HEK293 (cell line): ENCODE results near the gene VAT1L.

Source experiments
- CTCF ChIA-PET: fragments of 350-600 bp; formaldehyde crosslinking; extraction: SDS; loops from one replicate; lab custom pipeline; 2021; ENCODE audit warnings: antibody characterized with exemption; lab: Yijun Ruan, JAX
- POLR2A ChIA-PET: fragments of 300-600 bp; formaldehyde crosslinking; extraction: SDS; loops from one replicate; lab custom pipeline; 2020; ENCODE audit warnings: antibody characterized with exemption, inconsistent platforms; lab: Yijun Ruan, JAX
- H3K27ac ChIP-seq: fragments of 200-500 bp; sonication (Bioruptor generic); 2 replicates; pipeline ENCODE4 v1.5.1; 2014; ENCODE audit warnings: low read depth, low read length, control low read depth, inconsistent platforms; ENCODE audit errors: extremely low read depth
- H3K36me3 ChIP-seq, 2 experiments: fragments of 200-500 bp in 1 of 2; sonication (Bioruptor generic) in 1 of 2; 1 replicate in 1 of 2; 2 replicates in 1 of 2; pipeline ENCODE4 v1.5.1; 2014 to 2017; ENCODE audit warnings: inconsistent platforms in 2 of 2, low read length in 2 of 2; ENCODE audit not compliant: control insufficient read depth in 2 of 2, insufficient read depth in 1 of 2
- H3K4me1 ChIP-seq: fragments of 200-500 bp; sonication (Bioruptor generic); 2 replicates; pipeline ENCODE4 v1.5.1; 2014; ENCODE audit warnings: mild to moderate bottlenecking, low read length, inconsistent platforms; ENCODE audit not compliant: control insufficient read depth, insufficient read depth
- H3K4me3 ChIP-seq: 2 replicates; pipeline ENCODE4 v1.5.1; 2011; ENCODE audit warnings: low read depth, mild to moderate bottlenecking, control low read depth, low read length, moderate library complexity
- H3K9me3 ChIP-seq: fragments of 200-500 bp; sonication (Bioruptor generic); 2 replicates; pipeline ENCODE4 v1.5.1; 2014; ENCODE audit warnings: low read depth, low read length, inconsistent platforms; ENCODE audit not compliant: control insufficient read depth, insufficient read depth
- CTCF ChIP-seq: fragments of 450-650 bp; formaldehyde crosslinking; IDR thresholded peaks from 2 replicates; pipeline ENCODE4 v1.5.1; 2016; ENCODE audit warnings: missing biosample characterization, missing genetic modification characterization
- FEZF1 ChIP-seq: fragments of 450-650 bp; formaldehyde crosslinking; IDR thresholded peaks from 2 replicates; pipeline ENCODE4 v1.5.1; 2016; ENCODE audit warnings: missing biosample characterization, missing genetic modification characterization
- GFI1B ChIP-seq: fragments of 450-650 bp; formaldehyde crosslinking; IDR thresholded peaks from 2 replicates; pipeline ENCODE4 v1.5.1; 2016; ENCODE audit warnings: missing biosample characterization, missing genetic modification characterization
- HOXA7 ChIP-seq: sonication (generic); formaldehyde crosslinking; IDR thresholded peaks from 2 replicates; pipeline ENCODE4 v1.8.1; 2022; ENCODE audit warnings: missing genetic modification reagents, borderline replicate concordance
- KLF1 ChIP-seq: fragments of 450-650 bp; formaldehyde crosslinking; IDR thresholded peaks from 2 replicates; pipeline ENCODE4 v1.5.1; 2016; ENCODE audit warnings: missing biosample characterization, missing genetic modification characterization
- RBAK ChIP-seq: fragments of 450-650 bp; formaldehyde crosslinking; IDR thresholded peaks from 2 replicates; pipeline ENCODE4 v1.5.1; 2016; ENCODE audit warnings: missing biosample characterization, missing genetic modification characterization
- SP2 ChIP-seq: fragments of 450-650 bp; formaldehyde crosslinking; IDR thresholded peaks from 2 replicates; pipeline ENCODE4 v1.5.1; 2016; ENCODE audit warnings: missing biosample characterization, missing genetic modification characterization
- SP7 ChIP-seq: fragments of 450-650 bp; formaldehyde crosslinking; IDR thresholded peaks from 2 replicates; pipeline ENCODE4 v1.5.1; 2016; ENCODE audit warnings: missing biosample characterization, missing genetic modification characterization
- TCF7L2 ChIP-seq: IDR thresholded peaks from 2 replicates; pipeline ENCODE4 v1.6.1; 2011; ENCODE audit warnings: low read depth, mild to moderate bottlenecking, inconsistent platforms, low read length, moderate library complexity, borderline replicate concordance
- TSHZ1 ChIP-seq: fragments of 450-650 bp; formaldehyde crosslinking; IDR thresholded peaks from 2 replicates; pipeline ENCODE4 v1.5.1; 2016; ENCODE audit warnings: missing biosample characterization, missing genetic modification characterization, borderline replicate concordance
- ZBTB1 ChIP-seq: fragments of 450-650 bp; formaldehyde crosslinking; IDR thresholded peaks from 2 replicates; pipeline ENCODE4 v1.5.1; 2016; ENCODE audit warnings: missing biosample characterization, missing genetic modification characterization
- ZBTB48 ChIP-seq: fragments of 450-650 bp; formaldehyde crosslinking; IDR thresholded peaks from 2 replicates; pipeline ENCODE4 v1.5.1; 2016; ENCODE audit warnings: missing biosample characterization, missing genetic modification characterization
- ZNF10 ChIP-seq: fragments of 450-650 bp; formaldehyde crosslinking; IDR thresholded peaks from 2 replicates; pipeline ENCODE4 v1.5.1; 2017; ENCODE audit warnings: missing biosample characterization, missing genetic modification characterization
- ZNF146 ChIP-seq: fragments of 450-650 bp; formaldehyde crosslinking; IDR thresholded peaks from 2 replicates; pipeline ENCODE4 v1.5.1; 2016; ENCODE audit warnings: missing biosample characterization, missing genetic modification characterization
- ZNF148 ChIP-seq: fragments of 450-650 bp; formaldehyde crosslinking; IDR thresholded peaks from 2 replicates; pipeline ENCODE4 v1.5.0; 2017; ENCODE audit warnings: missing biosample characterization, missing genetic modification characterization, borderline replicate concordance
- ZNF169 ChIP-seq: fragments of 450-650 bp; formaldehyde crosslinking; IDR thresholded peaks from 2 replicates; pipeline ENCODE4 v1.5.1; 2016; ENCODE audit warnings: missing biosample characterization, missing genetic modification characterization
- ZNF311 ChIP-seq: fragments of 450-650 bp; formaldehyde crosslinking; IDR thresholded peaks from 2 replicates; pipeline ENCODE4 v1.5.1; 2017; ENCODE audit warnings: missing biosample characterization, missing genetic modification characterization, borderline replicate concordance
- ZNF571 ChIP-seq: fragments of 450-650 bp; formaldehyde crosslinking; IDR thresholded peaks from 2 replicates; pipeline ENCODE4 v1.5.0; 2017; ENCODE audit warnings: missing biosample characterization, missing genetic modification characterization
- ZNF626 ChIP-seq: fragments of 450-650 bp; sonication (Bioruptor Pico); formaldehyde crosslinking; IDR thresholded peaks from 2 replicates; pipeline ENCODE4 v1.5.1; 2018; ENCODE audit warnings: missing biosample characterization, missing genetic modification characterization, inconsistent platforms
- ZNF704 ChIP-seq: fragments of 450-650 bp; formaldehyde crosslinking; IDR thresholded peaks from 2 replicates; pipeline ENCODE4 v1.5.1; 2016; ENCODE audit warnings: missing biosample characterization, missing genetic modification characterization
- ZNF776 ChIP-seq: fragments of 450-650 bp; formaldehyde crosslinking; IDR thresholded peaks from 2 replicates; pipeline ENCODE4 v1.5.0; 2017; ENCODE audit warnings: missing biosample characterization, missing genetic modification characterization, borderline replicate concordance
- ZNF792 ChIP-seq: fragments of 450-650 bp; formaldehyde crosslinking; IDR thresholded peaks from 2 replicates; pipeline ENCODE4 v1.5.1; 2016; ENCODE audit warnings: missing biosample characterization, missing genetic modification characterization

Gene VAT1L

GRCh38 chr16:77912617-77913016, 124.3 kb downstream of the VAT1L start:
- CTCF ChIA-PET, result no interaction called here
- no peaks in the 10 kb centered on the region for H3K36me3 ChIP-seq
- POLR2A ChIA-PET, result no interaction called here

GRCh38 chr16:77913738-77914253, 125.4 kb downstream of the VAT1L start:
- Histone ChIP-seq H3K9me3 (no peaks in the 10 kb centered on the region), H3K27ac (no peak overlapping the region), H3K4me3 (no peak overlapping the region), H3K36me3 (no peaks in the 10 kb centered on the region), H3K4me1 (peaks cover 5% of the 10 kb centered on the region)
- TF ChIP-seq HOXA7 (CRISPR knock-in tag), result no peak
- no peak for TF ChIP-seq ZNF704
- no peak for TF ChIP-seq ZNF311 (tag by site-specific recombination)
- no peak for TF ChIP-seq ZBTB48 (tag by site-specific recombination)
- no peak for TF ChIP-seq ZNF148 (tag by site-specific recombination)
- TF ChIP-seq TCF7L2, result no peak
- TF ChIP-seq FEZF1 (tag by site-specific recombination), result no peak
- TF ChIP-seq ZNF626, result no peak
- TF ChIP-seq KLF1 (tag by site-specific recombination), result no peak
- no peak for TF ChIP-seq ZNF146
- no peak for TF ChIP-seq RBAK (tag by site-specific recombination)
- no peak for TF ChIP-seq ZNF571 (tag by site-specific recombination)
- TF ChIP-seq ZNF776 (tag by site-specific recombination), result no peak
- TF ChIP-seq ZBTB1 (tag by site-specific recombination), result no peak
- POLR2A ChIA-PET, result no interaction called here
- CTCF ChIA-PET, result interaction anchor here (0.8 kb wide), 1 partner anchor 38 kb away, joined by 3 read pairs; no protein-coding TSS in a partner anchor

More at GRCh38 chr16:77912617-77913016, 124.3 kb downstream of the VAT1L start:
- Histone ChIP-seq H3K4me1 (no peaks in the 10 kb centered on the region; the same call in 1 of the 2 replicates), H3K27ac (no peak overlapping the region), H3K9me3 (no peaks in the 10 kb centered on the region), H3K4me3 (no peak overlapping the region)
- TF ChIP-seq SP7 (tag by site-specific recombination) (no peak), GFI1B (tag by site-specific recombination) (no peak), ZNF792 (tag by site-specific recombination) (no peak), ZNF10 (no peak), ZNF169 (no peak), RBAK (tag by site-specific recombination) (no peak), SP2 (tag by site-specific recombination) (no peak), TSHZ1 (tag by site-specific recombination) (no peak), CTCF (tag by site-specific recombination) (no peak)
